GM12872 (cell line): ENCODE results near the gene CCDC30.

Experiments used
- CTCF ChIP-seq: IDR thresholded peaks from 3 replicates; pipeline ENCODE4 v1.5.1; 2011; ENCODE audit warnings: low read depth, mild to moderate bottlenecking, low read length, moderate library complexity; ENCODE audit not compliant: insufficient read depth

Gene CCDC30

GRCh38 chr1:42531043-42531442 lies 68.0 kb downstream of the CCDC30 start:
- TF ChIP-seq CTCF: no peak

DNA sequence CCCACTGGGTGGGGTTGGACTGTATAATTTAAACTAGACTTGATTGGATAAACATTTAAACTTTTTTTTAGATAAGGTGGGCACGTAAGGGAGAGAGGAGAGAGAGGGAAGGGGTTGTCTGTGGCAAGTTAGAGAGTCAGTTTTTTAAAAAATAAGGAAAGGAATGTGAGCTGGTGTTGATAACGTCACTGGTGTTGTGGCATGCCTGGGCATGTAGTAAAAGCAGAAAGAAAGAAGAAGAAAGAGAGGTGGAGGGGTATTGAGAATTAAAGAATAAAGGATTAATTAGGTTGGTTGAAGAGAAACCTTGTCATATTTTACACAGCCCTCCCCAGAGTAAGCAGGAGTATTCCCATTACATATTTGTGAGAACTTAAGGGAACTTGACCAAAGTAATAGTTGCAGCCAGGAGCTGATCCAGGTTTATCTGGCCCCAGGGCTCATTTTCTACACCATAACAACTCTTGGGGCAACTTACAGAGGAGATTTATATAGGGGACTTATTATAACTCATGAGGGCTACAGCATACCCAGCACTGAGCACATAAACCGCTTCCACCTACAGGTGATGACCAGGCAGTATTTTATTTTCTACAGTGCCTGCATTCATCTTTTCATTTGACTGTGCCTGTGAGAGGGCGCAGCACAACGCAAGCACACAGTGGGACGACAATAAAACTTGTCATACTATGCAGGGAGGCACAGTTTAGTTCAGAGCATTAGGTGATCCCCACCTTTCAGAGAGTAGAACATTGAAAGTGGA lies 70.2 kb downstream of the CCDC30 start:
- TF ChIP-seq CTCF: no peak

DNA sequence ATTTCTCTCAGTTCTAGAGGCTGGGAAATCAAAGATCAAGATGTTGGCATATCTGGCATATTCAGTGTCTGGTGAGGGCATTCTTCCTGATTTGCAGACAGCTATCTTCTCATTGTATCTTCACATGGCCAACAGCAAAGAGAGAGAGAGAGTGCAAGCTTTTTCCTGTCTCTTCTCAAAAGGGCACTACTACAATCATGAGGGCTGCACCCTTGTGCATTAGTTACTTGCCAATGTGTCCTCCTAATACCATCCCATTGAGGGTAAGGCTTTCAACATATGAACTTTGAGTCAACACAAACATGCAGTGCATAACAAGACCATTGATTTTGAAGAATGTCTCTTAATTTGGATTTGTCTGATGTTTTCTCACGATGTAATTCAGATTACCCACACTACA lies 78.0 kb downstream of the CCDC30 start:
- TF ChIP-seq CTCF: no peak

DNA sequence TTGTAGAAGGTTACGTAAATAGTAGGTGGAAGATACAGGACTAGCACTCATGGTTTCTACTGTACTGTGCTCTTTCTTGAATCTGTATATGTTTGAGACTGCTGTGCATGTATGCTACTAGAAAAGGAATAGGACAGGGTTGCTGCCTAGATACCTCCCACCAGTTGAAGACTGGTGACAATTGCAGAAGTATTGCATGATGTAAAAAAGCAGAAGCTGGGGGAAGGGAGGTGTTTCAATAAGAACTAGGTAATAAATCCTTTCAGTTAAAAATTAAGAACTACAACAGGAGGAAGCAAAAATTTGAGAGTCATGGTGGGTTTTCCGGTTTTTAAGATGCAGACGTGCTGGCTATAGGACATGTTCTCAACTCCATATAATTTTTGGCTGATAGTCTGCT lies 88.1 kb downstream of the CCDC30 start:
- no peak for TF ChIP-seq CTCF

- TF ChIP-seq CTCF: no peak
Measured at GRCh38 chr1:42551590-42551989, 88.5 kb downstream of the CCDC30 start.

DNA sequence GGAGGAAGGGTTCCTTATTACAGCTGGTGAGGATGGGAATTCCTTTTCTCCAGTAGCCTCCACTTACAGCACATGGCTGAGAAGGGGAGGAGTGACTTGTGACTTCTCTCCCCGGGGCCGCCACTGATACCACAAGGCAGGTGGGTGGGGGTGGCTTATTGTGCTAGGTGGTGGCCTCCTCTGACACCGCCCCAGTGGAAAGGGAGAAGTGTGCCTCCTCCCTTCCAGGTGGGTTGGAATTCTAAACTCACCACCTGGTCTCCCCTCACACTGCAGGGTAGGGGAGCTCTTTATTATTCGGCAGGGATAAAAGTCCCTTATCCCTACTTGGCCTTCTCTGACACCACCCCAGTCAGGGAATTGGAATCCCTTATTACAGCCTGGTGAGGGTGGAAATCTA lies 89.5 kb downstream of the CCDC30 start:
- TF ChIP-seq CTCF: no peak

DNA sequence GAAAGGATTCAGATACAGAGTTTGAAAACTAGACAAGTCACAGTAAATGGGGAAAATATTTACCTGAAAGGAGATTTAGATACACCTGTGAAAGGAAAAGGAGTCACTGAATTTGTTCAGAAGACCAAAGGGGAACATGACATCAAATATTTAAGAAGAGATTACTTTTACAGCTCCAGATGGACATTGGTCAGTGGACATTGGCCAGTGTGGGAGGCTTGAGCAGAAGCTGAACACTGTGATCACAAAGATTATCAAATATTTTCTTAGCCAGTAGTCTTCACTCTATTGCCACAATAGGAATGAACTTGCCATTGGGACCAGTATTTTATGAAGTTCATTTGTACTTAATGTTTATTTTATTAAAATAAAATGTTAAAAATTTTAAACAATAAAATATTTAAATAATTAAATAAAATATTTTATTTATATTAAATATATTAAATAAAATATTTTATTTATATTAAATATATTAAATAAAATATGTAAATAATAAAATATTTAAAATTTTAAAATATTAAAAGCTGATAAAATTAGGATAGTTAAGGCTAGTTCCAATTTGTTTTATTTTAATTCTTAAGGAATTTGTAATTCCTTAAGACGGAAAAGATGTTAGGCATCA lies 94.3 kb downstream of the CCDC30 start:
- TF ChIP-seq CTCF: no peak
